ENCODE data around the gene SPDYE3. TPM values are rescaled to one million over a fixed set of nuclear protein-coding genes. Genes with fewer than 3 reads are reported as not detected.
A peak's percentile ranks its signal among the peaks of the same experiment; 100 is the strongest.
"Not testable (repeated sequence)": the region's sequence is repeated elsewhere in the genome, so short reads cannot be mapped to it uniquely, and the experiment has no call there.

Gene SPDYE3
- total RNA-seq, 1 donor from 2014 or later: not detected

- H3K36me3 Mint-ChIP-seq (ENCODE audit: insufficient read depth): peaks cover 16% of the 10 kb centered on the region
- not testable (repeated sequence) for H3K4me1 Mint-ChIP-seq (ENCODE audit: low read depth)
Observed at GRCh38 chr7:100344560-100345287, 37.2 kb downstream of the SPDYE3 start.

GRCh38 chr7:100345288-100345672 is 37.8 kb downstream of the SPDYE3 start:
- not testable (repeated sequence) for H3K27ac Mint-ChIP-seq; H3K4me3 Mint-ChIP-seq (ENCODE audit: low read depth)
- peak; percentile 59 for TF ChIP-seq CTCF (IDR thresholded peaks at IDR 0.05; ENCODE audit: unreplicated experiment)

More at GRCh38 chr7:100344560-100345287, 37.2 kb downstream of the SPDYE3 start:
- not testable (repeated sequence) for H3K4me3 Mint-ChIP-seq (ENCODE audit: low read depth); H3K9me3 Mint-ChIP-seq (ENCODE audit: low read depth); DNase-seq (ENCODE audit: low spot score, unreplicated experiment); H3K27me3 Mint-ChIP-seq
- TF ChIP-seq CTCF (IDR thresholded peaks at IDR 0.05; ENCODE audit: unreplicated experiment): peak; percentile 63
- H3K27ac Mint-ChIP-seq: peak overlapping the region; percentile 88

GRCh38 chr7:100346921-100347320 is 39.4 kb downstream of the SPDYE3 start:
- no peak for TF ChIP-seq CTCF (IDR thresholded peaks at IDR 0.05; ENCODE audit: unreplicated experiment)
- H3K27ac Mint-ChIP-seq: no peak overlapping the region
- no peaks in the 10 kb centered on the region for H3K27me3 Mint-ChIP-seq
- peaks cover 4% of the 10 kb centered on the region for H3K4me1 Mint-ChIP-seq (ENCODE audit: low read depth)
- H3K9me3 Mint-ChIP-seq (ENCODE audit: low read depth): no peaks in the 10 kb centered on the region
- H3K36me3 Mint-ChIP-seq (ENCODE audit: insufficient read depth): peaks cover 15% of the 10 kb centered on the region
- H3K4me3 Mint-ChIP-seq (ENCODE audit: low read depth): no peak overlapping the region
- no peak for DNase-seq (ENCODE audit: low spot score, unreplicated experiment)

More at GRCh38 chr7:100345288-100345672, 37.8 kb downstream of the SPDYE3 start:
- peaks cover 17% of the 10 kb centered on the region for H3K36me3 Mint-ChIP-seq (ENCODE audit: insufficient read depth)
- H3K27me3 Mint-ChIP-seq; H3K9me3 Mint-ChIP-seq (ENCODE audit: low read depth); H3K4me1 Mint-ChIP-seq (ENCODE audit: low read depth): not testable (repeated sequence)
- peak; percentile 69 for DNase-seq (ENCODE audit: low spot score, unreplicated experiment)

- Mint-ChIP-seq H3K27ac (no peak overlapping the region), H3K4me3 (ENCODE audit: low read depth) (no peak overlapping the region), H3K9me3 (ENCODE audit: low read depth) (no peaks in the 10 kb centered on the region), H3K4me1 (ENCODE audit: low read depth) (peaks cover 4% of the 10 kb centered on the region), H3K27me3 (no peaks in the 10 kb centered on the region), H3K36me3 (ENCODE audit: insufficient read depth) (peaks cover 12% of the 10 kb centered on the region)
- no peak for TF ChIP-seq CTCF (IDR thresholded peaks at IDR 0.05; ENCODE audit: unreplicated experiment)
- DNase-seq (ENCODE audit: low spot score, unreplicated experiment): no peak
Observed at GRCh38 chr7:100348805-100349204, 41.3 kb downstream of the SPDYE3 start.

GRCh38 chr7:100349757-100350156 is 42.3 kb downstream of the SPDYE3 start:
- no peak for DNase-seq (ENCODE audit: low spot score, unreplicated experiment)
- no peaks in the 10 kb centered on the region for H3K27me3 Mint-ChIP-seq
- no peaks in the 10 kb centered on the region for H3K9me3 Mint-ChIP-seq (ENCODE audit: low read depth)
- no peak overlapping the region for H3K4me3 Mint-ChIP-seq (ENCODE audit: low read depth)
- peaks cover 13% of the 10 kb centered on the region for H3K36me3 Mint-ChIP-seq (ENCODE audit: insufficient read depth)
- no peak for TF ChIP-seq CTCF (IDR thresholded peaks at IDR 0.05; ENCODE audit: unreplicated experiment)
- no peak overlapping the region for H3K27ac Mint-ChIP-seq
- peaks cover 2% of the 10 kb centered on the region for H3K4me1 Mint-ChIP-seq (ENCODE audit: low read depth)
